ENCODE measurements around the gene SEC14L2.

SEC14L2 gene

DNA sequence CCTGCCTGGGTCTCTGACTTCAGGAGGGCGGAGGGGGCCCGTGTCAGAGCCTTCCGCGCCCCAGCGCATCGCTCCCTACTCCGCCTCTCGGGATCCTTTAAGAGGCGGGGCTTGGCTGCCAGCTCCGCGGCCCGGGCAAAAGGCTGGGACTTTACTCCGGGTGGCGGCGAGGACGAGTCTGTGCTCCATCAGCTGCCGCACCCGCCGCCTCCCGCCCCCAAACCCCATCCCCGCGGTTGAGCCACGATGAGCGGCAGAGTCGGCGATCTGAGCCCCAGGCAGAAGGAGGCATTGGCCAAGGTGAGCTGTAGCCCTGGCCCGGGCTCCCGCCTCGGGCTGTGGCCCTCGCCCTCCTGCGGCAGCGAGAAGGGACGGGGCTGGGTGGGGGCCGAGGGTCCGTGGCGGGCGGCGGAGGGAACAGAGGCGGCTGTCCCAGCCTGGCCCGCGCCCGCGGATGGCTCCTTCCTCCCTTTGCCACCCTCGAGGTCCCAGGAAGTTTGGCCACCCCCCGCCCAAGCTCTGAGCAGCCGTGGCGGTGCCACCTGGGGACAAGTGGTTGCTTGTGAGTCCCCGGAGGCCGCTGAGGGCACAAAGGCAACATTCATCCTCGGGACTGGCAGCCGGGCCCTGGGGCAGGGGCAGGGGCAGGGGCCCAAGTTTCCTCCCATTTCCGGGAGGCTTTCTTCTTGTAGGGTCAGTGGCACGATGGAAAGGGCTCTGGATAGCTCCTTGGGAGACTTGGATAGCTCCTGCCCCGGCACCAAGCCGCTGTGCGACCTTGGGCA is at the start of gene SEC14L2:
Gene SEC14L2 (plus strand): TSS at position 148 of the 785 bp plus-strand sequence. CDS start 99 bp downstream, at position 247.
- DNase-seq (ENCODE audit: low read depth in 3 of 3): peak; percentile 40 to 72 (median 45)

- no peak for DNase-seq (ENCODE audit: low read depth in 3 of 3)
Measured at GRCh38 chr22:30347255-30347892, 49.4 kb upstream of the SEC14L2 start.

DNA sequence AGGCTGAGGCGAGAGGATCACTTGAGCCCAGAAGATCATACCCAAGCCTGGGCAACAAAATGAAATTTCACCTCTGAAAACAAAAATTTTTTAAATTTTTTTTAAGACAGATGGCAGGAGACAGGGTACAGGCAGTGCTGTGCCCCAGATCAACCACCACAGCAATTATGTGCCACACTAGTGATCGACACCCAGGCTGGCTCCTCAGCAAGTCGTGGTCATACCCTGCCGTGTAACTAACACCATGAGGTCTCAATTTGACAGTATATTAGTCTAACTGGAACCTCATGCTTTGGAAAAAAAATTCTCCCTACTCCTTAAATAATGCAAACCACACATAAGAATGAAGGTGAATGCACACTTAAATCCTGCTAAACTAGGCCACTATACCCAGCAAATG is 48.4 kb upstream of the SEC14L2 start:
- no peak for DNase-seq (ENCODE audit: low read depth in 3 of 3)

GRCh38 chr22:30348809-30349208 is 48.0 kb upstream of the SEC14L2 start:
- DNase-seq (ENCODE audit: low read depth in 3 of 3): no peak

DNA sequence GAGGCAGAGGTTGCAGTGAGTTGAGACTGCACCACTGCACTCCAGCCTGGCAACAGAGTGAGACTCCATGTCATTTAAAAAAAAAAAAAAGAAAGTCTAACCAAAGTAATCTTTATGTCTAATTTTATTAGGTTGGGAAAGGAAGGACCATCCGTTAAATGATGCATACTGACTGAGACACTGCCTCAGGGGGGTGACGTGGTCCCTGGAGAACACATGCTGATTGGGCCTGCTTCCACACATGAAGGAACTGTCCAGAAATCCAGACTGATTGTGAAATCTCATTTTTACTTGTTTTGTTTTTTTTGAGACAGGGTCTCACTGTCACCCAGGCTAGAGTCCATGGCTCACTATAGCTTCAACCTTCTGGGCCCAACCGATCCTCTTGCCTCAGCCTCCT is 45.6 kb upstream of the SEC14L2 start:
- DNase-seq (ENCODE audit: low read depth in 3 of 3): no peak

DNA sequence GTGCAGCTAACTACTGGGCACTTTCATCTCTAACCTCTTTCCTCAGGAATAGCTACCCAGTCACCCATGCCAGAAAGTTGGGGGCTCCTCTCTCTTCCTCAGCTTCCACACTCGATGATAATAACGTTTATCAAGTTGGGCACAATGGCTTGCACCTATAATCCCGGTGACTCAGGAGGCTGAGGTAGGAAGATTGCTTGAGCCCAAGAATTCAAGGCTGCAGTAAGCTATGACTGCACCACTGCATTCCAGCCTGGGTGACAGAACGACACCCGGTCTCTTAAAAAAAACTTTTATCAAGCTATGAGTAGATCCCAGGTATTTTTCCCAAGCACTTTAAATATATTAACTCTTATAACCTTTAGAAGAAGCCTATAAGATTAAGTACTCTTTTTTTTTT is 42.2 kb upstream of the SEC14L2 start:
- DNase-seq (ENCODE audit: low read depth in 3 of 3): no peak

DNA sequence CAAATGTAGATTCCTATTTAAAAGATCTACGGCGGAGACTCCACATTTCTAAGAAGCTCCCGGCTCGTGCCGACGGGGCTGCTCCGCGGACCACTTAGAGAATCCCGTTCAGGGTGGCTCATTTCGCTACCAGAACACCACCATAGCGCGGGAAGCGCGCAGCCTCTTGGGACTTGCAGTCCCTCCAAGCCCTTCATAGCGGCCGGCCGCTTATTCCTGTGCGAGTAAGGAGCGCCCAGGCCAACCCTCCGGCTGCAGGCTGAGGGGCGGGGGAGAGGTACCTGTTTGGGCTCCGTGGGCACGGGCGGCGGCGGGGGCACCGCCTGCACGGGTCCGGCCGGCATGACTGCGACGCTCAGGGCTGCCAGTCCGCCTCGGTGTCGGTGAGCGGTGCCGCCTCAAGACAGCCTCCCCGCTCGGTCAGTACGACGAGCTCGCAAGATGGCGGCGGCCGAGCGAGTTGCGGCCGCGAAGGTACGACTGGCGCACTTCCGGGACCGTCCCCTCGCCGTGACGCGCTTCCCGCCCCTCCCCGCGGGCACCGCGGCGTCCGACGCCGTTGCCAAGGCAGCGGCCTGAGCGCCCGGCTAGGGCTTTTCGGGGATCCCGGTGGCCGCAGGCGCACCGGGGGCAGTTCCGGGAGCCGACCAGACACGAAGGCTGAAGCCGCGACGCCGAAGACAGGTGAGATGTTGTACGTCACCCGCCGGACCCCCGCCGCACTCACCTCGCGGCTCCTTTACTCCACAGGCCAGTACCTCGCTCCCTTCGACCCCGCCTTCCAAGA is 40.2 kb upstream of the SEC14L2 start, which contains the start of the genes CCDC157 and SF3A1:
Gene CCDC157 (plus strand): TSS at position 559 of the 787 bp plus-strand sequence. CDS start 8,994 bp downstream, outside the sequence.
Gene SF3A1 (minus strand): TSS at position 446 of the 787 bp plus-strand sequence. CDS start 102 bp downstream, at position 344.
- peak; percentile 73 to 87 (median 73) for DNase-seq (ENCODE audit: low read depth in 3 of 3)

- no peak for DNase-seq (ENCODE audit: low read depth in 3 of 3)
Measured at GRCh38 chr22:30357236-30357570, 39.6 kb upstream of the SEC14L2 start.

GRCh38 chr22:30357650-30358215 is 39.1 kb upstream of the SEC14L2 start:
- no peak for DNase-seq (ENCODE audit: low read depth in 3 of 3)

DNA sequence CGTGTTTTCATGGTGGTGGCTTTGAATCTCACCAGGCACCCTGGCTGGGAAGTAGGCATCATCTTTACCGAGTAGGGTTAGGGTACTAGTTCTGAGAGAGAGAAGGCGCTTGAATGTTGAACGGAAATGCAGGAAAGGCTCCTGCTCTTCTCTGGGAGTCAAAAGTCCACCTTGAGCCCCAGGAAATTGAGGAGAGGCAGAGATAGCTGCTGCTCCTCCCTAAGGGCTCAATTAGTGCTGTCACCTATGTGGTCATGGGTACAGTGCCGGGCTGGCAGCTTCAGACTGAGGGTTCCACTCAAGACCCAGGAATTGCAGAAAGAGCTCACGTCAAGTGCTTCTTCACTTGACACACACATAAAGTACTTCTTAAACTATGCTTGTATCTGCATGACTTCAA is 38.3 kb upstream of the SEC14L2 start:
- DNase-seq (ENCODE audit: low read depth in 3 of 3): no peak

DNA sequence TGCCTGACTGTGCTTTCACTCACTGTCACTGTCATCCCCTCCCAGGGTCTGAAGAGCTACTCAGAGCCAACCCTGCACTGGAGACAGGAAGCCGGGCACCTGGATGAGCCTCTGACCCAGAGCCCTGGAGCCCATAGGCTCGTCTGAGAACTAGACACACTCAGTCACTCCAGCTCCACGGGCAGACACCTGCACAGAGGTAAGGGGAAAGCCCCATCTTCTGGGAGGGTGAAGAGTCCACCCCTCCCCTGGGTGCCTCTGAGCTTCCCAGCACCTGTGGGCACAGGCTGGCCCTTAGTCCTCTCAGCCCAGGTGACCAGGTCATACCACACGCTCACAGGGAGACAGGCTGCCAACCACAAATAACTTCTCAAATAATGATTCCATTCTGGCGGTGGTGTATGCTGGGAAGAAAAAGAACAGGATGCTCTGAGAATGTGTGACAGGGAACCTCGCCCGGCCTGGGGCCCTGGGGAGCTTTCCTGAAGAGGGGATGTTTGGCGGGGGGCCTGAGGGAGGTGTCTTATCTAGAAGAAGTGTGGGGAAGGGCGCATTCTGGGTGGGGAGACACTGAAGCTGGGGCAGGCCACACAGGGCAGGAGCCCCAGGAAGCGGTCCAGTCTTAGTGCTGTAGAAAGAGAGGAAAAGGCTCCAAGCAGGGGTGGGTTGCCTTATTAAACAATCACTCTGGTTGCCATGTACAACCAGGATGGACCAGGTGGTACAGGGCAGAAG is 34.7 kb upstream of the SEC14L2 start:
- DNase-seq (ENCODE audit: low read depth in 3 of 3): no peak

DNA sequence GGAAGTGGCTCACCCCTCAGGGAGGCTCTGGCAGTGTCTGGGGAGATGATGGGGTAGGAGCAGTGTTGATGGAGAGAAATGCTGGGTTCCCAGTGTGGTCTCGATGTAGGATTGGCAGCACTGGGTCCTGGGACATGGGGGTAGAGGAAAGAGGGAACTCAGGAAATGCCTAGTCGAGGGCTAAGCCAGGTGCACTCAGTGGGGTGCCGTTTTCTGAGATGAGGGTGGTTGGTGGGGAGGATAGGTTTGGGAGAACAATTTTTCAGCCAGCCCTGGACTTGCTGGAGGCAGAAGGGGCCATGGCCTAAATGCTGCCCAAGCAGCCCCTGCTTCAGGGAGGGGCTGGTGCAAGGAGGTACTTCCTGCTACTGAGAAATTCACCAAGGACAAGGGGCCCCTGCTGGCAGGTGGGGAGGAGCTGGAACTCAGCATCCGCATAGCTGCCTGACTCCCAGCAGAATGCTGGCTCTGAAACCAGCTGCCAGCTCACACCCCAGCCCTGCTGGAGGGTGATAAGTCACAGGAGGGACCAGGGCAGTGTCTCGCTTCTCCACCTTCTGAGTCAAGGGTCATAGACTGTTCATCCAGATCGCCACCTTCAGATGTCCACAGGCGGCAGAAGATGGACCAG is 34.1 kb upstream of the SEC14L2 start:
- DNase-seq (ENCODE audit: low read depth in 3 of 3): no peak

DNA sequence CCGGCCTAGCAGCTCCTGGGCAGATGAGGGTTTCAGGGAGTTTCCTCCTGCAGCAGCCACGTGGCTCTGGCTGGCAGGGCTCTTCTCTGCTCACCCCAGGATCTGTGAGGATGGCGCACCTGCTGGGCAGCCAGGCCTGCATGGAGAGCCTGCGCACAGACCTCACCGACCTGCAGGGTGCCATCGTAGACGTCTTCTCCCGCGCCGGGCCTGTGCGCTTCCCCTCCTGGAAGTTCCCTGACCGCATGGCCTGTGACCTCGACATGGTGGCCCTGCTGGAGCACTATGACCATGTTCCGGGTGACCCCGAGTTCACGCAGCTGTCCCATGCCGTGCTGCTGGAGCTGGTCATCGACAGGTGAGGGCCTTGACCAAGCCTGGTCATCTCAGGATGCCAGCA is 30.9 kb upstream of the SEC14L2 start:
- no peak for DNase-seq (ENCODE audit: low read depth in 3 of 3)

- DNase-seq (ENCODE audit: low read depth in 3 of 3): no peak
Measured at GRCh38 chr22:30368420-30368819, 28.4 kb upstream of the SEC14L2 start.

DNA sequence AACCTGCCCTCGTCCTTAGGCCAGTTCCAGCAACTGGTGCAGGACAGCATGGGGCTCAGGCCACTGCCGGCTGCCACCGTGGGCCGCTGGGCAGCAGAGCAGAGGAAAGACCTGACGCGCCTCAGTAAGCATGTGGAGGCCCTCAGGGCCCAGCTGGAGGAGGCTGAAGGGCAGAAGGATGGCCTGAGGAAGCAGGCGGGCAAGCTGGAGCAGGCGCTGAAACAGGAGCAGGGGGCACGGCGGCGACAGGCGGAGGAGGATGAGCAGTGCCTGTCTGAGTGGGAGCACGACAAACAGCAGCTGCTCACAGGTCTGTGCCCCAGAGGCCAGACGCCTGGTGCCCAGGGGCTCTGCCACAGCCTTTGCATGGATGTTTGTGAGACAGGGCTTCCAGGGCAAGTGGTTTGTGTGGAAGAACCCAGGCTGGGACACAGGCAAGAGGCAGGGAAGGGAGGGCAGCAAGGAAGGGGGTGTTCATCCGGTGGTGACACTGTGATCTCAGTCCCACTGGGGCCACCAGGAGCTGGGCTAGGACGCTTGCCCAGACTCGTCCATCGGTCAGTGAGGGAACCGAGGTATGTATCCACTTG is 26.1 kb upstream of the SEC14L2 start:
- DNase-seq (ENCODE audit: low read depth in 3 of 3): no peak

- no peak for DNase-seq (ENCODE audit: low read depth in 3 of 3)
Measured at GRCh38 chr22:30371321-30371720, 25.5 kb upstream of the SEC14L2 start.

- DNase-seq (ENCODE audit: low read depth in 3 of 3): no peak
Measured at GRCh38 chr22:30371981-30372380, 24.8 kb upstream of the SEC14L2 start.

DNA sequence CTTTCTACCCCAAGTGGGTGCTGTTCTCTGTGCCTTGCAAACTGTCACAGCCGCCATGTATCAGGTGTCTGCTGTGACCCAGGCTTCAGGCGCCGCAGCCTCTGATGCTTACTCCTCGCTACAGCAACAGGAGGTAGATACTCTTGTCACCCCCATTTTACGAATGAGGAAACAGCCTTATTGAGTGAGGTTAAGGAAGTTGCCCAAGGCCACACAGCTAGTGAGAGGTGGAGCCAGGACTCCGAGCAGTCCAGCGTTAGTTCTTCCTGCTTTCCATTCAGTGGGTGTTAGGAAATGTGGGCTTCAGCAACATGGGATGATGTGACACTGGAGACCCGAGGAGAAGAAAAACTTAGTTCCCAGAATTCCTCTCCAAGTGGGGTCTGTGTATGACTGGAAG is 23.9 kb upstream of the SEC14L2 start:
- DNase-seq (ENCODE audit: low read depth in 3 of 3): no peak

DNA sequence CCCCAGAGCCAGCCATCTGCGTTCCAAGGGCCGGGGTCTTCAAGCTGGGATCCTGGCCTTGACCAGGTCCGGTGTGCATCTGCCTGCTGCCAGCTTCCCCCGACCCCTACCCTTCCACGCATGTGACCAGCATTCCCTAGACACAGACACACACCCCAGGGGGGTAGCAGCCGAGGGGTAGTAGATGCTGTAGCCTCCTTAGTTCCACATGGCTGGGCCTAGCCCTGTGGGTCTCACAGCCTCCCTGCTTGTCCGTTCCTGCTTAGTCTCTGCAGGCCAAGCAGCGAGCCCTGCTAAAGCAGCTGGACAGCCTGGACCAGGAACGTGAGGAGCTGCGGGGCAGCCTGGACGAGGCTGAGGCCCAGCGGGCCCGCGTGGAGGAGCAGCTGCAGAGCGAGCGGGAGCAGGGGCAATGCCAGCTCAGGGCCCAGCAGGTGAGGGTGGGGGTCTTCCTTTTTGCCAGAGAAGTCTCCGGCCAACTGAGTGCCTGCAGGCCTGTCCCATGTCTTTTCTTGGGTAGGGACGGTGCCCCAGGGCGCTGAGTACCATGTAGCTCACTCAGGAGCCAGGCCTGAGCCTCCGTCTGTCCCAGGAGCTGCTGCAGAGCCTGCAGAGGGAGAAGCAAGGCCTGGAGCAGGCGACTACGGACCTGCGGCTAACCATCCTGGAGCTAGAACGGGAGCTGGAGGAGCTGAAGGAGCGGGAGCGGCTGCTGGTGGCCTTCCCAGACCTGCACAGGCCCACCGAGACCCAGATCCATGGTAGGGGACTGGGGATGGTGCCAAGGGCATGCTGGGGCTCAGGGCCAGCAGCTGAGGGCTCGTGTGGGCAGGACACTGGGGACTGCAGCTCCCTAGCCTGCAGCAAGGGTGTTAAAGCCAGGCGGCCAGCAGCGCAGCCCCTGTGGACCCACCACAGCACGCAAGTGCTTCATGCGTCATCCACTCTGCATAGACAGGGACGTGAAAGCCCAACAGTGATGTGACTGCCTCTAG is 23.2 kb upstream of the SEC14L2 start:
- DNase-seq (ENCODE audit: low read depth in 3 of 3): no peak

Measured in stimulated activated CD4-positive, alpha-beta T cell treated with anti-CD3 and anti-CD28 coated beads, TNF-alpha, amount 100 ng/mL, for 24 hours (primary cell).